ENCODE measurements around the gene SIX2.

The SIX2 gene

DNA sequence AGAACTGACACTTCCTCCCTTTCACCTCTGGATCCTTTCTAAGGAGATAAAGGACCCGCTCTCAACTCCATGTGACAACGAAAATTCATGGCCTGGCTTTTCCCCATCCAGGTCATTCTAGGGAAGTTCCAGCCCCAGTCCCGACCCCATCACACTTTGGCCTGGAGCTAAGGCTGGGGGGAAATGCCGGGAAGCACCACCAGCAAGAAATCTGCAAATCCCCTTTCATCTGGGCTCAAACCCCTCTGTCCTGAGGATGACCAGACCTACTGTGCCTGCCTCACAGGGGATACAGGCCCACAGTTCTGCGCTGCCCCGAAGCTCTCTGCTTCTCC is 1.3 kb downstream of the SIX2 start:
- TF ChIP-seq, protein P1, sequence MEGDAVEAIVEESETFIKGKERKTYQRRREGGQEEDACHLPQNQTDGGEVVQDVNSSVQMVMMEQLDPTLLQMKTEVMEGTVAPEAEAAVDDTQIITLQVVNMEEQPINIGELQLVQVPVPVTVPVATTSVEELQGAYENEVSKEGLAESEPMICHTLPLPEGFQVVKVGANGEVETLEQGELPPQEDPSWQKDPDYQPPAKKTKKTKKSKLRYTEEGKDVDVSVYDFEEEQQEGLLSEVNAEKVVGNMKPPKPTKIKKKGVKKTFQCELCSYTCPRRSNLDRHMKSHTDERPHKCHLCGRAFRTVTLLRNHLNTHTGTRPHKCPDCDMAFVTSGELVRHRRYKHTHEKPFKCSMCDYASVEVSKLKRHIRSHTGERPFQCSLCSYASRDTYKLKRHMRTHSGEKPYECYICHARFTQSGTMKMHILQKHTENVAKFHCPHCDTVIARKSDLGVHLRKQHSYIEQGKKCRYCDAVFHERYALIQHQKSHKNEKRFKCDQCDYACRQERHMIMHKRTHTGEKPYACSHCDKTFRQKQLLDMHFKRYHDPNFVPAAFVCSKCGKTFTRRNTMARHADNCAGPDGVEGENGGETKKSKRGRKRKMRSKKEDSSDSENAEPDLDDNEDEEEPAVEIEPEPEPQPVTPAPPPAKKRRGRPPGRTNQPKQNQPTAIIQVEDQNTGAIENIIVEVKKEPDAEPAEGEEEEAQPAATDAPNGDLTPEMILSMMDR (IDR thresholded peaks at IDR 0.05; ENCODE audit: control insufficient read depth, extremely low read depth, insufficient read depth): no peak
- H3K4me3 ChIP-seq (ENCODE audit: low read depth, low read length): no peak overlapping the region
- DNase-seq (ENCODE audit: low read depth): no peak

DNA sequence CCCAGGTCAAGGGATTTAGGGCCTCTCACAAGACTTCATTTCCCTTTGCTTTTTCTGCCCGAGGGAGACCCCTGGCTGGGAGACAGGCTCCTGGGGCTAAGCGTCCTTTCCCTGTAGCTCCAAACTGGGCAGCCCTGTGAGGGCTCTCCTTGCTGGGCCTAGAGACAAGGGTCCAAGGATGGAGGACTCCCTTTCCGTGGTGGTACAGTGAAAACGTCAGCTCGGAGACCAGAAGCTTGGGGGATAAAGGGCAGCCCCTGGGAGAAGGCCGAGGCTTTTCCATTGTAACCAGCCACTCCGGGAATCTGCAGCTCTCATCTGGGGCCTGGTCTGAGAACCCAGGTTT is 2.3 kb downstream of the SIX2 start:
- no peak for DNase-seq (ENCODE audit: low read depth)
- TF ChIP-seq, protein P1 (IDR thresholded peaks at IDR 0.05; ENCODE audit: control insufficient read depth, extremely low read depth, insufficient read depth): no peak
- no peak overlapping the region for H3K4me3 ChIP-seq (ENCODE audit: low read depth, low read length)

DNA sequence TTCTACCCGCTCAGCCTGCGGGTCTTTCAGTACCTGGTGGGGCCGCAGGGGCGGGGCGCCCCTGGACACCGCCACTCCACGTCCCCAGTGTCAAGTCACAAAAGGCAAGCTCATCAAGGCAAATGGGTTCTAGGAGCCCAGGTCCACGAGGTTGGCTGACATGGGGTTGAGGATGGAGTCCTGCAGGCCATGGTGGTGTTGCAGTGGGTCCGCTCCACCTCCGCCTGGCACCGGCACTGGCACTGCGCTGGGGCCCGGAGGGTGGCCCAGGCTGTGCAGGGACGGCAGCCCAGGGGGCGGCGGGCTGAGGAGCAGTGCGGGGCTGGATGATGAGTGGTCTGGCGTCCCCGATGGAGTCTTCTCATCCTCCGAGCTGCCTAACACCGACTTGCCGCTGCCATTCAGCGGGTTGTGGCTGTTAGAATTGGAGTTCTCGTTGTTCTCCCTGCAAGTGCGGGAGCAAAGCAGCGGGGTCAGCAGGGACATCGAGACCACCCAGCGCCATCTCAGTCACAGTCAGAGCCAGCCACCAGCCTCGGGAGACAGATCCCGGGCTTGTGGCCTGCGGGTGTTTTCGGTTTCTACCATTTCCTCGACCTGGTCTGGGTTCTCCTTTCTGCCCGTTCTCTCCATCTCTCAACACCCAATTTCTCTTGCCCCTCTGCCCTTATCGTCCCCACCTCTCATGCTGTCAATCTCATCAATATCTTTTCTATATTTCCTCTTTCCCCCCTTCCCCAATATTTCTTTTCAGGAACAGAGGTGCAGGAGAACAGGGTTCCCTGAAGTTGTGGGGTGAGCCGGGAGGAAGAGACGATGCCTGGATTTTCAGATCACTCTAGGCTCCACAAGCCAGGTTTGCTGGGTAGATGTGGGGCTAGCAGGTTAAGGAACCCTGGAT is 3.0 kb downstream of the SIX2 start:
- H3K4me3 ChIP-seq (ENCODE audit: low read depth, low read length): no peak overlapping the region
- TF ChIP-seq, protein P1 (IDR thresholded peaks at IDR 0.05; ENCODE audit: control insufficient read depth, extremely low read depth, insufficient read depth): no peak
- no peak for DNase-seq (ENCODE audit: low read depth)

DNA sequence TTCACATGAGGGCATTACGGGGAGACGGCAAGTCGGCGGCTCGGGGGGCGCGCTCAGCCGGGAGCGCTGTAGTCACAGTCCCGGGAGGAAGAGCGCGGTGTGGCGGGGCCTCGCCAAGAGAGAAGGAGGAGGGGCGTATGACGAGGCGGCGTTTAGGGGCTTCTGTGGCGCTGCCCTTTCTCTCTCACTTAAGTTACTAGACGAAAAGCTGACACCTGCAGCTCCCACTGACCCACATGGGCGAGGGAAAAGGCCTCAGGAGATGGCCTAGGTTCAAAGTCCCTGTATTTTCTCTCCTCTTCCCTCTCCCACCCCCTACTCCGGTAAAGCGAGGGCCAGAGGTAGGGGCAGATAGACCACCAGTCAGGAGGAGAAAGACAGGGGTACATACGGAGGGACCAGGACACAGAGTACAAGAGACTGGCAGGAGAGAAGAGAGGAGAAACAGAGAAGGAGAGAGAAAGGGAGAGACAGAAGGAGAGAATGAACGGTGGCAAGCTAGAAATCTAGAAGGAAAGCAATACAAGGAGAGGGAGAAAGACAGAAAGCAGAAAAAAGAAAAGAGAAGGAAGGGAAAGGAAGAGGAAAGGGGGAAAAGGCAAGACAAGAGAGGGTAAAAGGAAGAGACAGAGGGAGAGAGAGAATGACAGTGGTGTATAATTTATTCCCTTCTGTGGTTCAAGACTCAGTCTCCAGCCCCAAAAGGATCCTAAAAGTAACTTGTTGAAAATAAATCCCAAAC is 3.8 kb downstream of the SIX2 start:
- TF ChIP-seq, protein P1 (IDR thresholded peaks at IDR 0.05; ENCODE audit: control insufficient read depth, extremely low read depth, insufficient read depth): no peak
- DNase-seq (ENCODE audit: low read depth): no peak

DNA sequence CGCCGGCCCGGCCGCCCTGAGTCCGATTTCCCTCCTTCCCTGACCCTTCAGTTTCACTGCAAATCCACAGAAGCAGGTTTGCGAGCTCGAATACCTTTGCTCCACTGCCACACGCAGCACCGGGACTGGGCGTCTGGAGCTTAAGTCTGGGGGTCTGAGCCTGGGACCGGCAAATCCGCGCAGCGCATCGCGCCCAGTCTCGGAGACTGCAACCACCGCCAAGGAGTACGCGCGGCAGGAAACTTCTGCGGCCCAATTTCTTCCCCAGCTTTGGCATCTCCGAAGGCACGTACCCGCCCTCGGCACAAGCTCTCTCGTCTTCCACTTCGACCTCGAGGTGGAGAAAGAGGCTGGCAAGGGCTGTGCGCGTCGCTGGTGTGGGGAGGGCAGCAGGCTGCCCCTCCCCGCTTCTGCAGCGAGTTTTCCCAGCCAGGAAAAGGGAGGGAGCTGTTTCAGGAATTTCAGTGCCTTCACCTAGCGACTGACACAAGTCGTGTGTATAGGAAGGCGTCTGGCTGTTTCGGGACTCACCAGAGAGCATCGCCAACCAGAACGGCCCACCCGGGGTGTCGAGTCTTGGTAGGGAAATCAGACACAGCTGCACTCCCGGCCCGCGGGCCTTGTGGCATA is 4.6 kb downstream of the SIX2 start:
- no peak for DNase-seq (ENCODE audit: low read depth)
- TF ChIP-seq, protein P1 (IDR thresholded peaks at IDR 0.05; ENCODE audit: control insufficient read depth, extremely low read depth, insufficient read depth): no peak
- H3K4me3 ChIP-seq (ENCODE audit: low read depth, low read length): no peak overlapping the region

More for the DNA sequence above, 3.8 kb downstream of the SIX2 start:
- no peak overlapping the region for H3K4me3 ChIP-seq (ENCODE audit: low read depth, low read length)

DNA sequence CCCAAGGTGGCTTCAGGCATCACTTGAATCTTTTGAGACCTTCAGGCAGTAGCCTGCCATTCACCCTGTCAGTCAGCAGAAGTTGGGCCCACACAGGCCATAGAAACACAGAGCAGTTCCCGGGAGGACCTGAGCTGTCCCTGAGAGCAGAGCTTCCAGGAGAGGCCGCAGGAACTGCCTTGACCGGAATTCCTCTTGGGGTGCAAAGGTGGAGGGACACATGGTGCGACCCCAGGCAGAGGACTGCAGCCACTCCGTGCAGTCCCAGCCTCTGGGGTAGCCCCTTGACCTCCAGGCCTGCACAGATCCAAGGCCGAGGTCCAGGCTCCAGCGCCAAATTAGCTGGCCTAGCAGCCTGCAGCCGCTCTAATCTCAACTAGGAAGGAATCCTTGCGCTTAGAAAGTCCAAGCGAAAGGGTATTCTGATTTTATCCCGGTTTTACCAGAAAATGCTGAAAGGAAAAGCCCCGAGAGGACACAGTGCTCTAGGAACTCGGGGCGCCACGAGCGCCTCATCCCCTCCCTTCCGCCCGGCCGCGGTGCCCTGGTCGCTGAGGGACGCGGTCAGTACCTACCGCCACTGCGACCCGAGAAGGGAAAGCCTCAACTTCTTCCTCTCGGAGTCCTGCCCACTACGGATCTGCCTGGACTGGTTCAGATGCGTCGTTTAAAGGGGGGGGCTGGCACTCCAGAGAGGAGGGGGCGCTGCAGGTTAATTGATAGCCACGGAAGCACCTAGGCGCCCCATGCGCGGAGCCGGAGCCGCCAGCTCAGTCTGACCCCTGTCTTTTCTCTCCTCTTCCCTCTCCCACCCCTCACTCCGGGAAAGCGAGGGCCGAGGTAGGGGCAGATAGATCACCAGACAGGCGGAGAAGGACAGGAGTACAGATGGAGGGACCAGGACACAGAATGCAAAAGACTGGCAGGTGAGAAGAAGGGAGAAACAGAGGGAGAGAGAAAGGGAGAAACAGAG is 5.4 kb downstream of the SIX2 start:
- TF ChIP-seq, protein P1 (IDR thresholded peaks at IDR 0.05; ENCODE audit: control insufficient read depth, extremely low read depth, insufficient read depth): no peak
- no peak overlapping the region for H3K4me3 ChIP-seq (ENCODE audit: low read depth, low read length)
- no peak for DNase-seq (ENCODE audit: low read depth)

Measured in LNCaP clone FGC (cell line).